AG08396 (cell line): ENCODE results near the gene TSPAN32.
"Not testable (repeated sequence)": the region's sequence is repeated elsewhere in the genome, so short reads cannot be mapped to it uniquely, and the experiment has no call there.

Experiments
- DNase-seq: peaks from one replicate; pipeline ENCODE4 v3.0.0; 2012; ENCODE audit warnings: low spot score, mixed read lengths

Gene TSPAN32

GRCh38 chr11:2267306-2267850 is 34.4 kb upstream of the TSPAN32 start:
- DNase-seq, result no peak

GRCh38 chr11:2267851-2268728 is 33.7 kb upstream of the TSPAN32 start:
- DNase-seq, result no peak

GRCh38 chr11:2268729-2269600 is 32.8 kb upstream of the TSPAN32 start:
- no peak for DNase-seq

GRCh38 chr11:2269601-2270321 is 32.1 kb upstream of the TSPAN32 start:
- peak; percentile 63 for DNase-seq

GRCh38 chr11:2270322-2271076 is 31.3 kb upstream of the TSPAN32 start, which contains the start of gene ASCL2:
Gene ASCL2 (minus strand): TSS chr11:2270588. CDS start chr11:2270332, 256 bp downstream.
- DNase-seq, result no peak

- DNase-seq, result no peak
These were observed 30.8 kb upstream of the TSPAN32 start for GRCh38 chr11:2271077-2271326.

- DNase-seq, result no peak
These were observed 30.2 kb upstream of the TSPAN32 start for GRCh38 chr11:2271327-2272227.

- DNase-seq, result no peak
These were observed 29.4 kb upstream of the TSPAN32 start for GRCh38 chr11:2272228-2272945.

GRCh38 chr11:2272946-2273280 is 28.9 kb upstream of the TSPAN32 start:
- DNase-seq, result no peak

- DNase-seq, result no peak
These were observed 28.5 kb upstream of the TSPAN32 start for GRCh38 chr11:2273311-2273710.

GRCh38 chr11:2273771-2274170 is 28.0 kb upstream of the TSPAN32 start:
- DNase-seq, result no peak

- no peak for DNase-seq
These were observed 26.2 kb upstream of the TSPAN32 start for GRCh38 chr11:2275334-2276279.

- no peak for DNase-seq
These were observed 25.4 kb upstream of the TSPAN32 start for GRCh38 chr11:2276280-2277007.

GRCh38 chr11:2277008-2277346 is 24.8 kb upstream of the TSPAN32 start:
- DNase-seq, result no peak

GRCh38 chr11:2277933-2278523 is 23.8 kb upstream of the TSPAN32 start:
- DNase-seq, result no peak

- no peak for DNase-seq
These were observed 21.6 kb upstream of the TSPAN32 start for GRCh38 chr11:2280208-2280607.

- DNase-seq, result not testable (repeated sequence)
These were observed 15.5 kb upstream of the TSPAN32 start for GRCh38 chr11:2286350-2286749.

- no peak for DNase-seq
These were observed 14.7 kb upstream of the TSPAN32 start for GRCh38 chr11:2287091-2287490.
